ENCODE measurements around the gene DYNC1I1. TPM values are rescaled to one million over a fixed set of nuclear protein-coding genes. Genes with fewer than 3 reads are reported as not detected.

DYNC1I1 gene
- total and polyA plus RNA-seq, 2 of the 4 experiments (the other 2 are of a cell fraction), result under 0.01 to 0.15 TPM

GRCh38 chr7:96136600-96137239, 364.4 kb downstream of the DYNC1I1 start:
- CTCF ChIA-PET, result no interaction called here

More at GRCh38 chr7:96136600-96137239, 364.4 kb downstream of the DYNC1I1 start:
- Histone ChIP-seq H4K8ac (ENCODE audit: low read depth in 2 of 2, low read length in 2 of 2) (no peak overlapping the region), H3K9me3 (ENCODE audit: control insufficient read depth, insufficient read depth, low read length) (no peaks in the 10 kb centered on the region), H2BK5ac (ENCODE audit: low read depth, low read length, poor library complexity, severe bottlenecking) (no peak overlapping the region), H3K9me1 (ENCODE audit: insufficient read depth, low read length) (no peaks in the 10 kb centered on the region), H3K4me3 (ENCODE audit: insufficient read depth, low read depth, low read length) (no peak overlapping the region), H2AK5ac (ENCODE audit: low read depth, low read length) (no peak overlapping the region), H3K14ac (replicated peaks; ENCODE audit: low read depth, low read length) (no peak overlapping the region), H2AFZ (replicated peaks; ENCODE audit: low read length, poor library complexity) (no peak overlapping the region), H3K56ac (ENCODE audit: extremely low read depth, insufficient read depth, low read length) (no peak overlapping the region), H2BK120ac (ENCODE audit: low read depth, low read length) (no peak overlapping the region), H3K4me2 (ENCODE audit: low read depth, low read length) (no peak overlapping the region), H4K20me1 (ENCODE audit: insufficient read depth, low read length) (no peaks in the 10 kb centered on the region), H4K5ac (ENCODE audit: low read depth, low read length) (no peak overlapping the region), H3K27me3 (ENCODE audit: control insufficient read depth, insufficient read depth, low read length) (no peaks in the 10 kb centered on the region), H4K91ac (ENCODE audit: insufficient read depth, low read depth, low read length) (no peak overlapping the region), H3K27ac (ENCODE audit: insufficient read depth, low read length) (no peak overlapping the region), H3K18ac (ENCODE audit: low read depth, low read length) (no peak overlapping the region), H3K9ac (ENCODE audit: low read depth, low read length) (no peak overlapping the region), H3K79me1 (ENCODE audit: low read depth in 1 of 2, low read length in 2 of 2) (no peaks in the 10 kb centered on the region), H2AK9ac (replicated peaks; ENCODE audit: low read depth, low read length, poor library complexity) (no peak overlapping the region), H3K36me3 (ENCODE audit: control insufficient read depth, insufficient read depth, low read length) (0 out of 2 replicates have a peak, but pooled peaks cover 1% of the 10 kb centered on the region), H2BK15ac (ENCODE audit: low read depth, low read length) (no peak overlapping the region), H3K4ac (ENCODE audit: low read depth, low read length) (no peak overlapping the region), H2BK20ac (ENCODE audit: low read depth, low read length) (no peak overlapping the region), H3K4me1 (ENCODE audit: control insufficient read depth, insufficient read depth, low read length) (no peaks in the 10 kb centered on the region), H3K23ac (ENCODE audit: low read depth, low read length) (no peak overlapping the region)
- DNase-seq (no peak), ATAC-seq (ENCODE audit: low read depth) (no peak)
- dilution Hi-C loops (cut with HindIII; ENCODE audit: low sequenced_read_pairs, unreplicated experiment), result no loop called here
- in situ Hi-C loops (cut with MboI; ENCODE audit: low sequenced_read_pairs), result no loop called here
- TF ChIP-seq FOS (IDR thresholded peaks at IDR 0.05; ENCODE audit: low read depth, low read length), result no peak
- TF ChIP-seq NFE2L2 (IDR thresholded peaks at IDR 0.05; ENCODE audit: low read depth, low read length), result no peak
- TF ChIP-seq RFX5 (IDR thresholded peaks at IDR 0.05; ENCODE audit: low read depth, low read length), result no peak
- TF ChIP-seq CHD1 (IDR thresholded peaks at IDR 0.05; ENCODE audit: low read depth, low read length), result no peak
- no peak for TF ChIP-seq POLR2A (IDR thresholded peaks at IDR 0.05; ENCODE audit: low read depth, low read length)
- no peak for TF ChIP-seq MAZ (IDR thresholded peaks at IDR 0.05; ENCODE audit: borderline replicate concordance, low read depth, low read length)
- TF ChIP-seq MAFK (IDR thresholded peaks at IDR 0.05; ENCODE audit: low read depth, low read length), result no peak
- TF ChIP-seq RCOR1 (IDR thresholded peaks at IDR 0.05; ENCODE audit: insufficient replicate concordance, low read length), result no peak
- TF ChIP-seq CEBPB (IDR thresholded peaks at IDR 0.05; ENCODE audit: low read depth, low read length), result no peak
- no peak for TF ChIP-seq SMC3 (IDR thresholded peaks at IDR 0.05; ENCODE audit: low read depth, low read length)
- no peak for TF ChIP-seq RAD21 (IDR thresholded peaks at IDR 0.05; ENCODE audit: low read length)
- TF ChIP-seq BHLHE40 (IDR thresholded peaks at IDR 0.05; ENCODE audit: low read depth, low read length), result no peak
- TF ChIP-seq MXI1 (IDR thresholded peaks at IDR 0.05; ENCODE audit: borderline replicate concordance, low read depth, low read length), result no peak
- TF ChIP-seq USF2 (IDR thresholded peaks at IDR 0.05; ENCODE audit: low read depth, low read length), result no peak
- TF ChIP-seq ELK1 (IDR thresholded peaks at IDR 0.05; ENCODE audit: borderline replicate concordance, low read depth, low read length), result no peak
- no peak for TF ChIP-seq CTCF (conservative IDR thresholded peaks at IDR 0.05; ENCODE audit: low read depth, low read length)
- no TSS peak for BruUV-seq (replicated peaks)
- 100% methylated on average over 1 of the region's 5 CpGs; no CpG with 5 or more reads in 1 of the 2 experiments for WGBS, 2 experiments (ENCODE audit: extremely low coverage in 2 of 2, insufficient read length in 1 of 2)
- intact Hi-C loops (cut with micrococcal nuclease), result no loop called here
- POLR2A ChIA-PET (ENCODE audit: unreplicated experiment), result no interaction called here
